ENCODE results near the gene QSOX2.

QSOX2 gene

DNA sequence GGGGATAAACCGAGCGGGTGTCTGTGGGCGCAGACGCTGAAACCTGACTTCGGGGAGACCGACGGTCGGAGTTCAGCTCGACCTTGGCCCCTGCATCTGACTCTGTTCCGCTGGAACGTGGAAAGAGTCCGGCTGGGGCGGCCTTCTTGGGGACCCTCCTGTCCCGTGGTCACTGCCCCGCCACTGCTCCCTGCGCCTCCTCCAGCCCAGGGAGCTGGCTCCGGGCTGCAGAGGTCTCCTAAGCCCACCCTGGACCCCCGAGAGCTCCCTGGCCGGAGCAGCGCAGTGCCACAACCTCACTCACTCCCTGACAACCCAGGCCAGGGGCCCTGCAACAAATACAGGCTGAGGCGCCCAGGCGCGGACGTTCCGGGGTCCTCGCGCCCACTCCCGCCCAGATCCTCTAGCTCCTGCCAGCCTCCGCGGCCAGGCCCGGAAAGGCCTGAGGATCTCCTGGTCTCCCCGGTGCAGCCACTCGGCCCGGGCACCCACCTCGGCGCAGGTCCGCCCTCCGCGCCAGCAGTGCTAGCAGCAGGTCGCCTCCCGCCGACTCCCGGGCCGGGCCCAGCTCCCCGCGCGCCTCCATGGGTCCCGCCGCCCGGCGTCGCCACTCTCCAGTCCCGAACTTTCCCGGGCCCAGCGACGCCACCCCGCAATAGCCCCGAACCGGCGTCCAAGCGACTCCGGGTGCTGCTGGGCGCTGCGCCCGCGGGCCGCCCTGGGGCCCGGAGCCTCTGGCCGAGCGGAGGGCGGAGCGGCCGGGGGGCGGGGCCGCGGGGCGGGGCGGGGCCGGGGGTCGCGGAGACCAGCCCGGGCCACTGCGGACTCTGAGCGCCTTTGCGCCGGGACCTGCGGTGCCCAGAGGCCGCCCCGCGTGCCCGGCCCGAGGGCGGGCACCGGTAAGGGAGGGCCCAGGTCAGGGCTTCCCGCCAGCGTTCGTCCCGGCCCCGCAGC is 42.9 kb downstream of the QSOX2 start:
- peaks cover 12% of the 10 kb centered on the region; the same call in 1 of the 2 replicates for H3K36me3 ChIP-seq (ENCODE audit: insufficient read depth, low read length)
- no peaks in the 10 kb centered on the region for H3K9me2 ChIP-seq (replicated peaks; ENCODE audit: low read depth, low read length)
- H3K4me1 ChIP-seq (ENCODE audit: insufficient read depth, low read length, poor library complexity, severe bottlenecking): no peaks in the 10 kb centered on the region
- no peak for TF ChIP-seq EZH2phosphoT487 (IDR thresholded peaks at IDR 0.05; ENCODE audit: borderline replicate concordance)
- TF ChIP-seq, protein P1, sequence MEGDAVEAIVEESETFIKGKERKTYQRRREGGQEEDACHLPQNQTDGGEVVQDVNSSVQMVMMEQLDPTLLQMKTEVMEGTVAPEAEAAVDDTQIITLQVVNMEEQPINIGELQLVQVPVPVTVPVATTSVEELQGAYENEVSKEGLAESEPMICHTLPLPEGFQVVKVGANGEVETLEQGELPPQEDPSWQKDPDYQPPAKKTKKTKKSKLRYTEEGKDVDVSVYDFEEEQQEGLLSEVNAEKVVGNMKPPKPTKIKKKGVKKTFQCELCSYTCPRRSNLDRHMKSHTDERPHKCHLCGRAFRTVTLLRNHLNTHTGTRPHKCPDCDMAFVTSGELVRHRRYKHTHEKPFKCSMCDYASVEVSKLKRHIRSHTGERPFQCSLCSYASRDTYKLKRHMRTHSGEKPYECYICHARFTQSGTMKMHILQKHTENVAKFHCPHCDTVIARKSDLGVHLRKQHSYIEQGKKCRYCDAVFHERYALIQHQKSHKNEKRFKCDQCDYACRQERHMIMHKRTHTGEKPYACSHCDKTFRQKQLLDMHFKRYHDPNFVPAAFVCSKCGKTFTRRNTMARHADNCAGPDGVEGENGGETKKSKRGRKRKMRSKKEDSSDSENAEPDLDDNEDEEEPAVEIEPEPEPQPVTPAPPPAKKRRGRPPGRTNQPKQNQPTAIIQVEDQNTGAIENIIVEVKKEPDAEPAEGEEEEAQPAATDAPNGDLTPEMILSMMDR (conservative IDR thresholded peaks at IDR 0.05; ENCODE audit: low read length): no peak
- no peak overlapping the region for H3K4me3 ChIP-seq (ENCODE audit: low read length, poor library complexity, severe bottlenecking)
- no peak overlapping the region for H3K9ac ChIP-seq (ENCODE audit: low read depth, low read length, poor library complexity, severe bottlenecking)
- H2AFZ ChIP-seq (ENCODE audit: low read length): no peak overlapping the region
- H3K27me3 ChIP-seq (ENCODE audit: insufficient read depth, low read length, poor library complexity, severe bottlenecking): no peaks in the 10 kb centered on the region
- no peaks in the 10 kb centered on the region for H3F3A ChIP-seq (ENCODE audit: low read depth)
- H3K9me3 ChIP-seq (ENCODE audit: insufficient read depth, low read depth, low read length): no peaks in the 10 kb centered on the region
- no peak overlapping the region for H3K4me2 ChIP-seq (ENCODE audit: low read depth, low read length, poor library complexity, severe bottlenecking)
- H4K20me1 ChIP-seq (ENCODE audit: insufficient read depth, low read length, poor library complexity, severe bottlenecking): no peaks in the 10 kb centered on the region
- H3K79me2 ChIP-seq (ENCODE audit: insufficient read depth, low read length): no peaks in the 10 kb centered on the region

DNA sequence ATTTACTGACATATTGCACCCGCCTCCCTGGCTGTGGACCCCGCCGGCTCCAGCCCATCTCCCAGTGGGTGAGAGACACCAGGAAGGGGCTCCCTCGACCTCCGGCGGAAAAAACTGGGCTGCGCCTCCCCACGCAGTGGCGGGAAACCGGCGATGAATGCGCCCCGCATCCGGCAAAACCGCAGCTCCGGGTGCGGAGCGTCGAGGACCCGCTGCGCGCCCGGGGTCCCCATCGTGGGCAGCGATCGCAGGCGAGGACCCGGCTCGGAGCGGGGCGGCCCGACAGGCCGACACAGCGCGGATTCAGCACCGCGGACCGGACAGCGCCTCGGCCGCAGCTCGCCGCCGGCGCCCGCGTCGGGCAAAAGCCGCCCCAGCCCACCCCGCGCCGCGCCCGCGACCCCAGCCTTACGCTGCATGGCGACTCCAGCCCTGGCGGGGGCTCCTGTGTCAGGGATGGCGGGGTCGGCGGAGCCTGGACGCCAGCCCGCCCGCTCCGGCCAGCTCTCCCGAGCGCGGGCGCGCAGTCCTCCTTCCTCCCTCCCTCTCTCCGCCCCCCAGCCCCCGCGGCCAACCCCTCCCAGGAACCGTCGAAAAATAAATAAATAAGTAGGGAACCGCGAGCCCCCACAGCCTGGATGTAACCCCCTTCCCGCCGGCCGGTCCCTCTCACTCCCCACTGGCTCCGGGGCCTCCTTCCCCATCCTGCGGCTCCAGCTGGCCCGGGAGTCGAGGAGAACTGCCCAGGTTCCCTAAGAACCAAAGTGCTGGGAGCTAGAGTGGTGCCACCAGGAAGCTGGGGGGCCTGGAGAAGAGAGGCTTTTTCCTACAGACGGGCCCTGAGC is 43.8 kb downstream of the QSOX2 start:
- Histone ChIP-seq H3K9ac (ENCODE audit: low read depth, low read length, poor library complexity, severe bottlenecking) (no peak overlapping the region), H3K4me1 (ENCODE audit: insufficient read depth, low read length, poor library complexity, severe bottlenecking) (no peaks in the 10 kb centered on the region), H3K79me2 (ENCODE audit: insufficient read depth, low read length) (no peaks in the 10 kb centered on the region), H3K27me3 (ENCODE audit: insufficient read depth, low read length, poor library complexity, severe bottlenecking) (no peaks in the 10 kb centered on the region), H4K20me1 (ENCODE audit: insufficient read depth, low read length, poor library complexity, severe bottlenecking) (no peaks in the 10 kb centered on the region), H3K36me3 (ENCODE audit: insufficient read depth, low read length) (peaks cover 5% of the 10 kb centered on the region; the same call in 1 of the 2 replicates), H3K9me2 (replicated peaks; ENCODE audit: low read depth, low read length) (no peaks in the 10 kb centered on the region), H3K9me3 (ENCODE audit: insufficient read depth, low read depth, low read length) (no peaks in the 10 kb centered on the region), H3F3A (ENCODE audit: low read depth) (no peaks in the 10 kb centered on the region), H3K4me2 (ENCODE audit: low read depth, low read length, poor library complexity, severe bottlenecking) (no peak overlapping the region), H2AFZ (ENCODE audit: low read length) (no peak overlapping the region), H3K4me3 (ENCODE audit: low read length, poor library complexity, severe bottlenecking) (no peak overlapping the region)
- TF ChIP-seq, protein P1 (conservative IDR thresholded peaks at IDR 0.05; ENCODE audit: low read length): no peak
- TF ChIP-seq EZH2phosphoT487 (IDR thresholded peaks at IDR 0.05; ENCODE audit: borderline replicate concordance): no peak

GRCh38 chr9:136201174-136201573 is 44.4 kb downstream of the QSOX2 start:
- Histone ChIP-seq H2AFZ (ENCODE audit: low read length) (no peak overlapping the region), H3K79me2 (ENCODE audit: insufficient read depth, low read length) (no peaks in the 10 kb centered on the region), H3K4me3 (ENCODE audit: low read length, poor library complexity, severe bottlenecking) (no peak overlapping the region), H3K27me3 (ENCODE audit: insufficient read depth, low read length, poor library complexity, severe bottlenecking) (no peaks in the 10 kb centered on the region), H3F3A (ENCODE audit: low read depth) (no peaks in the 10 kb centered on the region), H3K4me2 (ENCODE audit: low read depth, low read length, poor library complexity, severe bottlenecking) (no peak overlapping the region), H3K36me3 (ENCODE audit: insufficient read depth, low read length) (peaks cover 5% of the 10 kb centered on the region; the same call in 1 of the 2 replicates), H3K9me3 (ENCODE audit: insufficient read depth, low read depth, low read length) (no peaks in the 10 kb centered on the region), H3K9me2 (replicated peaks; ENCODE audit: low read depth, low read length) (no peaks in the 10 kb centered on the region), H3K9ac (ENCODE audit: low read depth, low read length, poor library complexity, severe bottlenecking) (no peak overlapping the region), H4K20me1 (ENCODE audit: insufficient read depth, low read length, poor library complexity, severe bottlenecking) (no peaks in the 10 kb centered on the region), H3K4me1 (ENCODE audit: insufficient read depth, low read length, poor library complexity, severe bottlenecking) (no peaks in the 10 kb centered on the region)
- TF ChIP-seq, protein P1 (conservative IDR thresholded peaks at IDR 0.05; ENCODE audit: low read length): no peak
- TF ChIP-seq EZH2phosphoT487 (IDR thresholded peaks at IDR 0.05; ENCODE audit: borderline replicate concordance): no peak

All from Loucy (cell line).